HEK293 (cell line): Measurements from ENCODE around the gene JAGN1.
A peak's percentile ranks its signal among the peaks of the same experiment; 100 is the strongest.

ENCODE experiments used
- CTCF ChIA-PET: fragments of 350-600 bp; formaldehyde crosslinking; extraction: SDS; loops from one replicate; lab custom pipeline; 2021; ENCODE audit warnings: antibody characterized with exemption; lab: Yijun Ruan, JAX
- POLR2A ChIA-PET: fragments of 300-600 bp; formaldehyde crosslinking; extraction: SDS; loops from one replicate; lab custom pipeline; 2020; ENCODE audit warnings: antibody characterized with exemption, inconsistent platforms; lab: Yijun Ruan, JAX
- H3K27ac ChIP-seq: fragments of 200-500 bp; sonication (Bioruptor generic); 2 replicates; pipeline ENCODE4 v1.5.1; 2014; ENCODE audit warnings: low read depth, low read length, control low read depth, inconsistent platforms; ENCODE audit errors: extremely low read depth
- H3K36me3 ChIP-seq, 2 experiments: fragments of 200-500 bp in 1 of 2; sonication (Bioruptor generic) in 1 of 2; 1 replicate in 1 of 2; 2 replicates in 1 of 2; pipeline ENCODE4 v1.5.1; 2014 to 2017; ENCODE audit warnings: inconsistent platforms in 2 of 2, low read length in 2 of 2; ENCODE audit not compliant: control insufficient read depth in 2 of 2, insufficient read depth in 1 of 2
- H3K4me1 ChIP-seq: fragments of 200-500 bp; sonication (Bioruptor generic); 2 replicates; pipeline ENCODE4 v1.5.1; 2014; ENCODE audit warnings: mild to moderate bottlenecking, low read length, inconsistent platforms; ENCODE audit not compliant: control insufficient read depth, insufficient read depth
- H3K4me3 ChIP-seq: 2 replicates; pipeline ENCODE4 v1.5.1; 2011; ENCODE audit warnings: low read depth, mild to moderate bottlenecking, control low read depth, low read length, moderate library complexity
- H3K9me3 ChIP-seq: fragments of 200-500 bp; sonication (Bioruptor generic); 2 replicates; pipeline ENCODE4 v1.5.1; 2014; ENCODE audit warnings: low read depth, low read length, inconsistent platforms; ENCODE audit not compliant: control insufficient read depth, insufficient read depth
- MYNN ChIP-seq: fragments of 450-650 bp; formaldehyde crosslinking; IDR thresholded peaks from 2 replicates; pipeline ENCODE4 v1.5.1; 2016; ENCODE audit warnings: missing biosample characterization, missing genetic modification characterization, borderline replicate concordance
- MZF1 ChIP-seq: fragments of 450-650 bp; formaldehyde crosslinking; IDR thresholded peaks from 2 replicates; pipeline ENCODE4 v1.5.1; 2017; ENCODE audit warnings: missing biosample characterization, missing genetic modification characterization, borderline replicate concordance
- PBX3 ChIP-seq: sonication (generic); formaldehyde crosslinking; IDR thresholded peaks from 2 replicates; pipeline ENCODE4 v1.8.1; 2022; ENCODE audit warnings: mild to moderate bottlenecking, moderate library complexity, missing genetic modification reagents
- SCRT1 ChIP-seq: fragments of 450-650 bp; formaldehyde crosslinking; IDR thresholded peaks from 2 replicates; pipeline ENCODE4 v1.5.1; 2016; ENCODE audit warnings: missing biosample characterization, missing genetic modification characterization, borderline replicate concordance
- ZBTB20 ChIP-seq: fragments of 450-650 bp; formaldehyde crosslinking; IDR thresholded peaks from 2 replicates; pipeline ENCODE4 v1.5.1; 2016; ENCODE audit warnings: missing biosample characterization, missing genetic modification characterization
- ZNF114 ChIP-seq: fragments of 450-650 bp; formaldehyde crosslinking; IDR thresholded peaks from 2 replicates; pipeline ENCODE4 v1.5.0; 2017; ENCODE audit warnings: missing biosample characterization, missing genetic modification characterization
- ZNF184 ChIP-seq: fragments of 450-650 bp; IDR thresholded peaks from 2 replicates; pipeline ENCODE4 v1.5.1; 2018; ENCODE audit warnings: missing biosample characterization, mild to moderate bottlenecking, missing genetic modification characterization
- ZNF416 ChIP-seq: fragments of 450-650 bp; formaldehyde crosslinking; IDR thresholded peaks from 2 replicates; pipeline ENCODE4 v1.5.1; 2016; ENCODE audit warnings: missing biosample characterization, missing genetic modification characterization
- ZNF473 ChIP-seq: fragments of 450-650 bp; formaldehyde crosslinking; IDR thresholded peaks from 2 replicates; pipeline ENCODE4 v1.5.1; 2017; ENCODE audit warnings: missing biosample characterization, missing genetic modification characterization
- ZNF521 ChIP-seq: fragments of 450-650 bp; formaldehyde crosslinking; IDR thresholded peaks from 2 replicates; pipeline ENCODE4 v1.5.1; 2017; ENCODE audit warnings: missing biosample characterization, mild to moderate bottlenecking, missing genetic modification characterization
- ZNF670 ChIP-seq: fragments of 450-650 bp; formaldehyde crosslinking; IDR thresholded peaks from 2 replicates; pipeline ENCODE4 v1.5.1; 2016; ENCODE audit warnings: missing biosample characterization, missing genetic modification characterization, low read depth
- TF ChIP-seq, protein P1 (sequence below): fragments of 450-650 bp; formaldehyde crosslinking; IDR thresholded peaks from 2 replicates; pipeline ENCODE4 v1.5.1; 2016; ENCODE audit warnings: missing biosample characterization, missing genetic modification characterization
- TF ChIP-seq, protein P2 (sequence below): fragments of 450-650 bp; formaldehyde crosslinking; conservative IDR thresholded peaks from 2 replicates; pipeline ENCODE4 v1.5.1; 2016; ENCODE audit warnings: low read depth, missing biosample characterization, missing genetic modification characterization
- TF ChIP-seq, protein P3 (sequence below): fragments of 450-650 bp; formaldehyde crosslinking; IDR thresholded peaks from 2 replicates; pipeline ENCODE4 v1.5.1; 2016; ENCODE audit warnings: missing biosample characterization, missing genetic modification characterization
- TF ChIP-seq, protein P4 (sequence below): fragments of 450-650 bp; formaldehyde crosslinking; IDR thresholded peaks from 2 replicates; pipeline ENCODE4 v1.5.1; 2016; ENCODE audit warnings: missing biosample characterization, missing genetic modification characterization

JAGN1 gene

GRCh38 chr3:9861201-9861600 lies 29.2 kb upstream of the JAGN1 start:
- ChIA-PET POLR2A (no interaction called here), CTCF (interaction anchor here (0.7 kb wide), 1 partner anchor 12 kb away, joined by 3 read pairs; no protein-coding TSS in a partner anchor)
- Histone ChIP-seq H3K36me3 (no peaks in the 10 kb centered on the region), H3K4me3 (no peak overlapping the region), H3K9me3 (no peaks in the 10 kb centered on the region), H3K27ac (no peak overlapping the region), H3K4me1 (peaks cover 7% of the 10 kb centered on the region; the same call in 1 of the 2 replicates)
- TF ChIP-seq ZNF416 (tag by site-specific recombination) (no peak), PBX3 (no peak), ZNF114 (tag by site-specific recombination) (no peak), ZNF184 (tag by site-specific recombination) (no peak), ZNF670 (tag by site-specific recombination) (no peak), SCRT1 (tag by site-specific recombination) (no peak)
- TF ChIP-seq, protein P1, sequence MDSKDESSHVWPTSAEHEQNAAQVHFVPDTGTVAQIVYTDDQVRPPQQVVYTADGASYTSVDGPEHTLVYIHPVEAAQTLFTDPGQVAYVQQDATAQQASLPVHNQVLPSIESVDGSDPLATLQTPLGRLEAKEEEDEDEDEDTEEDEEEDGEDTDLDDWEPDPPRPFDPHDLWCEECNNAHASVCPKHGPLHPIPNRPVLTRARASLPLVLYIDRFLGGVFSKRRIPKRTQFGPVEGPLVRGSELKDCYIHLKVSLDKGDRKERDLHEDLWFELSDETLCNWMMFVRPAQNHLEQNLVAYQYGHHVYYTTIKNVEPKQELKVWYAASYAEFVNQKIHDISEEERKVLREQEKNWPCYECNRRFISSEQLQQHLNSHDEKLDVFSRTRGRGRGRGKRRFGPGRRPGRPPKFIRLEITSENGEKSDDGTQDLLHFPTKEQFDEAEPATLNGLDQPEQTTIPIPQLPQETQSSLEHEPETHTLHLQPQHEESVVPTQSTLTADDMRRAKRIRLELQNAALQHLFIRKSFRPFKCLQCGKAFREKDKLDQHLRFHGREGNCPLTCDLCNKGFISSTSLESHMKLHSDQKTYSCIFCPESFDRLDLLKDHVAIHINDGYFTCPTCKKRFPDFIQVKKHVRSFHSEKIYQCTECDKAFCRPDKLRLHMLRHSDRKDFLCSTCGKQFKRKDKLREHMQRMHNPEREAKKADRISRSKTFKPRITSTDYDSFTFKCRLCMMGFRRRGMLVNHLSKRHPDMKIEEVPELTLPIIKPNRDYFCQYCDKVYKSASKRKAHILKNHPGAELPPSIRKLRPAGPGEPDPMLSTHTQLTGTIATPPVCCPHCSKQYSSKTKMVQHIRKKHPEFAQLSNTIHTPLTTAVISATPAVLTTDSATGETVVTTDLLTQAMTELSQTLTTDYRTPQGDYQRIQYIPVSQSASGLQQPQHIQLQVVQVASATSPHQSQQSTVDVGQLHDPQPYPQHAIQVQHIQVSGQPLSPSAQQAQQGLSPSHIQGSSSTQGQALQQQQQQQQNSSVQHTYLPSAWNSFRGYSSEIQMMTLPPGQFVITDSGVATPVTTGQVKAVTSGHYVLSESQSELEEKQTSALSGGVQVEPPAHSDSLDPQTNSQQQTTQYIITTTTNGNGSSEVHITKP (tag by site-specific recombination) = 0 out of 2 replicates have a peak, but pooled peaks have one; percentile 11

GRCh38 chr3:9861626-9862130 lies 28.7 kb upstream of the JAGN1 start:
- H3K4me1 ChIP-seq = peaks cover 7% of the 10 kb centered on the region; the same call in 1 of the 2 replicates
- CTCF ChIA-PET = interaction anchor here (0.7 kb wide), 1 partner anchor 13 kb away, joined by 3 read pairs; no protein-coding TSS in a partner anchor
- POLR2A ChIA-PET = no interaction called here
- TF ChIP-seq, protein P2, sequence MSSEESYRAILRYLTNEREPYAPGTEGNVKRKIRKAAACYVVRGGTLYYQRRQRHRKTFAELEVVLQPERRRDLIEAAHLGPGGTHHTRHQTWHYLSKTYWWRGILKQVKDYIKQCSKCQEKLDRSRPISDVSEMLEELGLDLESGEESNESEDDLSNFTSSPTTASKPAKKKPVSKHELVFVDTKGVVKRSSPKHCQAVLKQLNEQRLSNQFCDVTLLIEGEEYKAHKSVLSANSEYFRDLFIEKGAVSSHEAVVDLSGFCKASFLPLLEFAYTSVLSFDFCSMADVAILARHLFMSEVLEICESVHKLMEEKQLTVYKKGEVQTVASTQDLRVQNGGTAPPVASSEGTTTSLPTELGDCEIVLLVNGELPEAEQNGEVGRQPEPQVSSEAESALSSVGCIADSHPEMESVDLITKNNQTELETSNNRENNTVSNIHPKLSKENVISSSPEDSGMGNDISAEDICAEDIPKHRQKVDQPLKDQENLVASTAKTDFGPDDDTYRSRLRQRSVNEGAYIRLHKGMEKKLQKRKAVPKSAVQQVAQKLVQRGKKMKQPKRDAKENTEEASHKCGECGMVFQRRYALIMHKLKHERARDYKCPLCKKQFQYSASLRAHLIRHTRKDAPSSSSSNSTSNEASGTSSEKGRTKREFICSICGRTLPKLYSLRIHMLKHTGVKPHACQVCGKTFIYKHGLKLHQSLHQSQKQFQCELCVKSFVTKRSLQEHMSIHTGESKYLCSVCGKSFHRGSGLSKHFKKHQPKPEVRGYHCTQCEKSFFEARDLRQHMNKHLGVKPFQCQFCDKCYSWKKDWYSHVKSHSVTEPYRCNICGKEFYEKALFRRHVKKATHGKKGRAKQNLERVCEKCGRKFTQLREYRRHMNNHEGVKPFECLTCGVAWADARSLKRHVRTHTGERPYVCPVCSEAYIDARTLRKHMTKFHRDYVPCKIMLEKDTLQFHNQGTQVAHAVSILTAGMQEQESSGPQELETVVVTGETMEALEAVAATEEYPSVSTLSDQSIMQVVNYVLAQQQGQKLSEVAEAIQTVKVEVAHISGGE (tag by site-specific recombination) = no peak
- TF ChIP-seq ZNF473 (no peak), MZF1 (tag by site-specific recombination) (no peak), ZBTB20 (no peak), PBX3 (no peak), ZNF521 (tag by site-specific recombination) (no peak), MYNN (tag by site-specific recombination) (no peak)
- TF ChIP-seq, protein P3, sequence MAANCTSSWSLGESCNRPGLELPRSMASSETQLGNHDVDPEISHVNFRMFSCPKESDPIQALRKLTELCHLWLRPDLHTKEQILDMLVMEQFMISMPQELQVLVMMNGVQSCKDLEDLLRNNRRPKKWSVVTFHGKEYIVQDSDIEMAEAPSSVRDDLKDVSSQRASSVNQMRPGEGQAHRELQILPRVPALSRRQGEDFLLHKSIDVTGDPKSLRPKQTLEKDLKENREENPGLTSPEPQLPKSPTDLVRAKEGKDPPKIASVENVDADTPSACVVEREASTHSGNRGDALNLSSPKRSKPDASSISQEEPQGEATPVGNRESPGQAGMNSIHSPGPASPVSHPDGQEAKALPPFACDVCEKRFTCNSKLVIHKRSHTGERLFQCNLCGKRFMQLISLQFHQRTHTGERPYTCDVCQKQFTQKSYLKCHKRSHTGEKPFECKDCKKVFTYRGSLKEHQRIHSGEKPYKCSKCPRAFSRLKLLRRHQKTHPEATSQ (tag by site-specific recombination) = no peak
- TF ChIP-seq, protein P4, sequence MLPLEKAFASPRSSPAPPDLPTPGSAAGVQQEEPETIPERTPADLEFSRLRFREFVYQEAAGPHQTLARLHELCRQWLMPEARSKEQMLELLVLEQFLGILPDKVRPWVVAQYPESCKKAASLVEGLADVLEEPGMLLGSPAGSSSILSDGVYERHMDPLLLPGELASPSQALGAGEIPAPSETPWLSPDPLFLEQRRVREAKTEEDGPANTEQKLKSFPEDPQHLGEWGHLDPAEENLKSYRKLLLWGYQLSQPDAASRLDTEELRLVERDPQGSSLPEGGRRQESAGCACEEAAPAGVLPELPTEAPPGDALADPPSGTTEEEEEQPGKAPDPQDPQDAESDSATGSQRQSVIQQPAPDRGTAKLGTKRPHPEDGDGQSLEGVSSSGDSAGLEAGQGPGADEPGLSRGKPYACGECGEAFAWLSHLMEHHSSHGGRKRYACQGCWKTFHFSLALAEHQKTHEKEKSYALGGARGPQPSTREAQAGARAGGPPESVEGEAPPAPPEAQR = no peak
- no peaks in the 10 kb centered on the region for H3K9me3 ChIP-seq
- no peak overlapping the region for H3K4me3 ChIP-seq
- no peak overlapping the region for H3K27ac ChIP-seq
- no peaks in the 10 kb centered on the region for H3K36me3 ChIP-seq
